ENCODE measurements around the gene QRICH1.

QRICH1 gene

DNA sequence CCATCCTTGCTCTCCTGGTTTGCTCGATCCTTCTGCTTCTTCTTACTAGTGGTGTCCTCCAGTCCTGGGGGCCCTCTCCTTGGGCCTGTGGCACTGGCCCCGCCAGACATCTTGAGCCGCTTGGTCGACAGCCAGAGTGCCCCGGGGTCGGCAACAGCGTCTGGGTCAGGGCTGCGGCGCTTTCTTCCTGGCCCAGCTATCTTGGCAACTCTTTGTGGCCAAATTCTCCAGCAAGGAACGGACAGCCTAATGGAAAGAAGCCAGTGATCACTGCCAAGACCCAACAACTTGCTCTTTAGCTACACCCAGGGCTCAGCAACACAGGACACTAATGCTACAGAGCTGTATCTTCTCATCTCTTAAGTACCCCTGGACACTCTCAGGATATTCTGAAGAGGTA lies 25.2 kb upstream of the QRICH1 start:
- no peak for DNase-seq (ENCODE audit: low read depth)

DNA sequence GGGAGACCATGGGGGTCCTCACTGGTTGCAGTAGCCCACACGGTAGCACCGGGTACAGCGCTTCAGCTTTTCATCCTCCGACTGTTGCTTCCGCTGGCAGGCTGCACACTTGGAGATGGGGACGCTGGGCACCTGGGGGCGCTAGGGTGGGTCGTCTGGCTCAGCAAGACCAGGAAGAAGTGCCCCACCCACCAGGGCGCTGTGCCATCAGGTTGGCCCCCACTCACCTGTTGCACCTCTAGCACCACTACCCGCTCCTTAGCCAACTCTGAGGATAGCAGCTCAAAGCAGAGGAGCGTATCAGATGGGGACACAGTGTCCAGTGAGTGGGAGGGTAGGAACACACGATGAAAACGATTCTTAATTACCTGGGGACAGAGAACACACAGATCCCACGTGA lies 18.4 kb upstream of the QRICH1 start:
- no peak for DNase-seq (ENCODE audit: low read depth)

DNA sequence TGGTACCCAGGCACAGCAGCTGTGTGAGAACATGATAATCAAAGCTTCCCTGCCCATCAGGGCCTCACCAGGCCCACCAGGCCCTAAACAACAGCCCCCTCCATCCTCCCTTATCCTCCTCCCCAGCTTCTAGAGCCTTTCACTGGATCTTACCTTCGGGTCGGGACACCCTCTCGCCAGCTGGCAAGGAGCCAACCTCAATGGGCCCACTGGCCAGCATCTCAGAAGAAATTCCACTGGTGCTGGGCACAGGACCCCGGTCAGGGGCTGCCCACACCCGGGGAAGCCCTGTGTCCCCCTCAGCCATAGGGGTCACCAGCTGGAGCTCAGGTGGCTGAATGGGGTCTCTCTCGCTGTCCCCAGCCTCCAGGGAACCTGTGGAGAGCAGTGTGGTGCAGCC lies 17.5 kb upstream of the QRICH1 start:
- DNase-seq (ENCODE audit: low read depth), result no peak

GRCh38 chr3:49110780-49111179 lies 16.9 kb upstream of the QRICH1 start:
- DNase-seq (ENCODE audit: low read depth), result no peak

DNA sequence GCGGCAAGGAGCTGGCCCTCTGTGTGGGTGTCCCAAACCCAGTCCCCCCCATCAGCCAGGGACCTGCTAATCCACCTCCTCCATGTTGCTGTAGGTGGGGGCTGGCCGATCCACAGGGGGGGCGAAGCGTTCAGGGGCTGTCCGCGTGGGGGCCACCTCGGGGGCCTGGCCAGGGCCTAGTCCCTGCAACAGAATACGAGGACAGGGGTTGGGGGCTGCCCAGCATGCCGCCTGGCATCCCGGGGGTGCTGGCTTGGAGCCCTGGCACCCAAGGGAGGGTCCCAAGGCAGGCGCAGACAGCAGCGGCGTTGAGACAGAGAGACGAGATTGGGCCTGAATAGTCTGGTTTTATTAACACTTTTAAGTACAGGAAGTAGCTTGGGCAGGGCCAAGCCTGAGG lies 14.5 kb upstream of the QRICH1 start:
- DNase-seq (ENCODE audit: low read depth), result no peak

DNA sequence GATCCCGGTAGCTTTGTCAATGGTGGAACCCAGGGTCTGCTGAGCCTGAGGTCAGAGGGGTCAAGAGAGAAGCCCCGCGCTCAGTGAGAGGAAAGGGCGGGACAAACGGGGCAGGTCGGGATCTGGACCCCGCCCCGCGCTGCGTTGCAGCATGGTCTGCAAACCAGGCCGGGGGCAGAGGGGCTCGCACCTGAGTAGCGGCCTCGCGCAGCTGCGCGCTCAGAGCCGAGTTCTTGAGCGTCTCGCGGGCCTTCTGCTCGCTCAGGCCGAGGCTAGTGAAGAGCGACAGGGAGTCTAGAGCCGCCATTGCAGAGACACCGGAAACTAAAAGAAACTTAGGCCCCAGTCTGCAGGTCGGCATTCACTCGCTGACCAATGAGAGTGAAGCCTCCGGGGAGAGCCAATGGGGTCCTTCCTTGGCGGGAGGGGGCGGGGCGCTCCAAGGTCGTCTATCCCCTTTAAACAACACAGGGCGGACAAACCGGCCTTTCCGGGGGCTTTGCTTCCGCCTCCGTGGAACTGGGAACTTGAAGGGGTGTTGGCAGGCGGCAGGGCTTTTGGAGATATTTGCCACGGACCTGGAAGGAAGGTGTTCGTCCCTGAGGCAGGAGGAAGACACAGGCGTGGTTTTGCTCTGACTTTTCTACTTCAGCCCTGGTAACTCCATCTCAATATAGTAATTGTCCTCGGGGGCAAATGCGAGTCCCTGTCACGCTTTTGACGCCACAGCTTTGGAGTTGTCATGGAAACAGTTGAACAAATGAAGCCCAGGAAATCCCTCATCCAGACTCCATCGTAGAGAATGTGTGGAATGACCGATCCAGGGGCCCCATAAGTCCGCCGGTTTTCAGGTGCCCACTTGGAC lies 10.8 kb upstream of the QRICH1 start, which contains the start of gene QARS1:
QARS1 (minus strand) TSS at position 331 of the 865 bp plus-strand sequence; CDS start at position 307, 24 bp downstream.
- DNase-seq (ENCODE audit: low read depth), result peak; percentile 76

DNA sequence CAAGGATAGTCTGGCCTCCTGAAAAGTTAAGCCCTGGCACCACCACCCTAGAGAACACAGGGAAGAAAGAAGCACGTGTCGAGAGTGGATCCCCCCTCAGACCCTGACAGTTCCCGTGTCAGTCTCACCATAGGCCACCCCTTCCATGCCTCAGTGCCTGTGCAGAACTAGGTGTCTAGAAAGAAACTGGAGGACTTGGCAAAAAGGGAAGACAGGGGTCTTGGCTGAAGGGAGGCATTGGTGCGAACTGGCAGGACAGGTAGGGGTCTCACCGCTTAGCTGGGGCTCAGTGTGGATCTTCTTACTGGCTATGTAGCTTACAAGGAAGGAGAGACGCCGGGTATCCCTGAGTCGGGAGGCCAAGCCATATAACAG lies 10.2 kb upstream of the QRICH1 start:
- DNase-seq (ENCODE audit: low read depth), result no peak

GRCh38 chr3:49100046-49100615 lies 6.3 kb upstream of the QRICH1 start:
- no peak for DNase-seq (ENCODE audit: low read depth)

DNA sequence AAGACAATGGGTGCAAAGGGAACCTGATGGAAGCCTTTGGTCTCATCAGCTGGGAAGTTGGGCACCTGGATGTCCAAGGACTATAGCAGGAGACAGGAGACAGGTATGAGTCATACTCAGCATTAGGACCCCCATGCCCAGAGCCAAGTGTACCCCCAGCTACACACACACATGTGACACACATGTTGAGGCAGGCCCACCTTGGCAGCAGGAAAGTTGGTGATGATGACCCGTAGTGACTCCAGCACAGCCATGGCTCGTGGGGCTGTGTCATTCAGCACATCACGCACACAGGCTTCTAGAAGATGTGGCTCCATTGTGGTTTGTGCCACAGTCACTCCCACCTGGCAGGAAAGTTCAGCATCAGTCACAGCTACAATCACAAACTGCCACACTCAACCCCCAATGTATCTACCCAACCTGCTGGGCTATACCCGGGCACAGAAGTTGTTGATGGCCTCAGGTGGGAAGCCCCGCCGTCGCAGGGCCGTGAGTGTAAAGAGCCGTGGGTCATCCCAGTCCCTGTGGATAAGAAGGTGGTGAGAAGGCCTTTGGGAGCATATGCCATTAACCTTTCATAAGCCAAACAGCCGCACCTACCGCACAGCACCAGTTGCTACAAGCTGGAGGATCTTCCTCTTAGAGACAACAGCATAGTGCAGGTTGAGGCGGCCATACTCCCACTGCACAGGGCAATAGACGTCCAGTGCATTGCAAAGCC lies 5.2 kb upstream of the QRICH1 start:
- no peak for DNase-seq (ENCODE audit: low read depth)

GRCh38 chr3:49098429-49098828 lies 4.6 kb upstream of the QRICH1 start:
- no peak for DNase-seq (ENCODE audit: low read depth)

DNA sequence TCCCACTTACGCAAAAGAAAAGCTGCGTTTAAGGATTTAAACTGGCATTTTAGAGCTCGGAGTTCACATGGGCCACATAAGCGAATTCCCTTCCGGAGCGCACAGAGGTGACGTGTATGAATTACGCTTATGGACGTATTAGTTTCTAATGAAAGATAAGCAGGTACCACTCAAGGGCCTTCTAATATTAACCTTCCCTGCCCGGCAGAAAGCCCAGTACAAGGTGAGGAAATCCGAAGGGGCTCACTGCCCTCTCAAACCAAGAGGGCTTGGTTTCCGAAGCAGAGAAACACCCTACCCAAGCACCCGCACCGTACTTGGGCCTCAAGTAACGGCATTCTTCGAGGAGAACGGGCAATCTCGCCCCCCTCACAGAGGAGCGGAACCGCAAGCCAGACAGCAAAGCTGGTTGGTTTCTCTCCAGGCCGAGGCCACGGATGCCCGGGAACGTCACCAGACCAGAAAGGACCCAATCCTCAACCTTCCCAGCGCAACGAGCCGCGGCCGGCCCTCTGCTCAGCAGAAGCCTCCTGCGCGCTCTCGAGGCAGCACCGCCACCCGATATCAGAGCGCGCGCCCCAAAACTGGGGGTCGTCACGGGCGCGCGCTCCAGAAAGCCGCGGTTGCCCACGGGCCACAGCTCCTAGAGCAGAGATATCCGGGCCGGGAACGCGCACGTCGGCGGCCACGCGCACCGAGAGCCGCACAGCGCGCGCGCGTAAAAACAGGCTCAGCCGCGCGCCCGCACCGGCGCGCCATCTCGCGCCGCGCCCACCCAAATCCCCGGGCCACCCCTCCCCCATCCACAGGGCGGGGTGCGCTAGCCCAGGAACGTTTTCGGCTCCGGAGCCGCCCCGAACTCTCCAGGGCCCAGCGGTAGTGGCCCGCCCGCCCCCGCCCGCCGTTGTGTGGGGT lies 676 bp downstream of the QRICH1 start:
- DNase-seq (ENCODE audit: low read depth), result peak; percentile 57

DNA sequence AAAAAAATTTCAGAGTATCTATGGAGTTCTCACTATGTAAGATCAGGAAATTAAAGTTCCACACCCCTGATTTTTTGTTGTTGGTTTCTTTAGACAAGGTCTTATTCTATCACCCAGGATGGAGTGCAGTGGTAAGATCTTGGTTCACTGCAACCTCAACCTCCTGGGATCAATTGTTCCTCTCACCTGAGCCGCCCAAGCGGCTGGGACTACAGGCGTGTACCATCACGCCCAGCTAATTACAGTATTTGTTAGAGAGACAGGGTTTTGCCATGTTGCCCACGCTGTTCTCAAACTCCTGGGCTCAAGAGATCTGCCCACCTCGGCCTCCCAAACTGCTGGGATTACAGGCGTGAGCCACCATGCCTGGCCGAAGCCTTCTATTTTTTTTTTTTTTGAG lies 12.4 kb downstream of the QRICH1 start:
- DNase-seq (ENCODE audit: low read depth), result no peak

- no peak for DNase-seq (ENCODE audit: low read depth)
Measured at GRCh38 chr3:49079270-49079669, 14.6 kb downstream of the QRICH1 start.

DNA sequence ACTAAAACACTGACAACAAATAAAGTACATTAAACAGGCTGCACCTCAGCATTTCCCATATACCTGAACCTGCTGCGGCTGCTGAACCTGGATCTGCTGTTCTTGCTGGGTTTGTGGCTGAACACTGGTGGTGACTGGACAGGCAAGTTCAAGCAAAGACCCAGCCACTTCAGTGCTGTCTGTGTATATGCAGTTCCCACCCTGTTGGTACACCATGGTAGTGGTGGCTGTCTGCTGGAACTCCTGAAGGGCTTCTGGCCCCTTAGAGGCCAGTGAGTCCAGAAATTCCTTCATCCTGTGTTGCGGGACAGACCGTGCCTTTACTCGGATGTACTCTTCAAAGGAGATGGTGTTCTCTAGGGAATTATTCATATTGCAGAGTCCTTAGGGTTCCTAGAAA lies 17.2 kb downstream of the QRICH1 start:
- no peak for DNase-seq (ENCODE audit: low read depth)

DNA sequence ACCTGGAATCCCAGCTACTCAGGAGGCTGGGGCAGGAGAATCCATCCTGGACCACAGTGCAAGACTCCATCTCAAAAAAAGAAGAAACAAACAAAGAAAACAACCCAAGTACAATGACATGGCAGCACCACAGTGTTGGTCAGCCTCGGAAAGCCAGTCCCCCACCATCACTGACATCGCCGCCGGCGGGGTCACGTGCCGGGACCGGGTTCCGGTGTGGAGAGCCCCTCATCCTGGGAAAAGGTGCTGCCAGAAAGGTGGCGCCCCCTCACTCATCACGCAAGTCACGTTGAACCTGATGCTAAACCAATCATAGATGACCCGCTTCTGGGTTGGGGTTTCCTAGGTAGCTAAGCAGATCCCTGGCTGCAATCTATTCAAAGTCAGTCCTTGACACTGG lies 17.8 kb downstream of the QRICH1 start:
- no peak for DNase-seq (ENCODE audit: low read depth)

GRCh38 chr3:49058011-49058410 lies 35.9 kb downstream of the QRICH1 start:
- DNase-seq (ENCODE audit: low read depth), result no peak

DNA sequence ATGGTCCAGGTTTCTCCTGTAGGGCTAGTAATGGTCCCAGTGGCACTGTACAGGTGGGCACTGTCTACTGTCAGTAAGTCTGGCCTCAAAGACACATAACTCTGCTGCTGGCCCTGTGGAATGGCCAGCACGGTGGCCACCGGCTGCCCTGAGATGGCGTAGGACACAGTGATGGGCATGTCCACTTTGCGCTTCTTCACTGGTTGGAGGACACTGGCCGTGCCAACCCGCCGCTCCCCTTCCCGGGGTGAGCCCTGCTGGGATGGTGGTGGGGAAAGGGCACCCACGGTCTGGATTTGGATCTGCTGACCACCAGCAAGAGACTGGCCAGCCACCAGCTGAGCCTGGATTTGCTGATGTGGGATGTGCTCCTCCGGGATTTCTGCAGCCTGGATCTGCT lies 36.6 kb downstream of the QRICH1 start:
- DNase-seq (ENCODE audit: low read depth), result no peak

DNA sequence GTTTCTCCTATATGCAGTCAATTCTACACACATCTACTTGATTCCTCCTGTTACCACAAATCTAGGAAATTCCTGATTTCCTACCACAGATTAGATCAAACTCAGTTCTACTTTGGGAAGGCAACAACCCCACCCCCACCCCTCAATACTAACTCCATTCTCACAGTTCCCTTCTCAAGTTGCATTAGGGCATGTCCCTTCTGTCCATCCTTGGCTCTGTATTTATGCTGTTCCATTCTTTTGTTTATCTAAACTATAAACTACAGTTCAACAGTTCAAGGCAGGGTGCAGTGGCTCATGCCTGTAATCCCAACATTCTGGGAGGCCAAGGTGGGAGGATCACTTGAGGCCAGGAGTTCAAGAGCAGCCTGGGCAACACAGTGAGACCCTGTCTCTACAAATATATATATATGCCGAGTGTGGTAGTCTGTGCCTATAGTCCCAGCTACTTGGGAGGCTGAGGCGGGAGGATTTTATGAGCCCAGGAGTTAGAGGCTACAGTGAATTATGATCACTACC lies 39.5 kb downstream of the QRICH1 start:
- no peak for DNase-seq (ENCODE audit: low read depth)

GRCh38 chr3:49053543-49053942 lies 40.3 kb downstream of the QRICH1 start:
- no peak for DNase-seq (ENCODE audit: low read depth)

DNA sequence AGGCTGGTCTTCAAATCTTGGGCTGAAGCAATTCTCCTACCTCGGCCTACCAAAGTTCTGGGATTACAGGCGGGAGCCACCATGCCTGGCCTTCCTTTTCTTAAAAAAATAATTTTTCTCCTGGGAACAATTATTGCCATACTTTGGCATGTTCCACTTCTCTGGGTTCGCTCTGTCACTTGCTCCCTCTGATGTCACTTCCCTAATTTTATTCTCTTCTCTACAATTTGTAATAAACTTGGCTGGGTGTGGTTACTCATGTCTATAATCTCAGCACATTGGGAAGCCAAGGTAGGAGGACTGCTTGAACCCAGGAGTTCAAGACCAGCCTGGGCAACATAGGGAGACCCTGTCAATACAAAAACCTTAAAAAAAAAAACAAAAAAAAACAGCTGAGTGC lies 58.6 kb downstream of the QRICH1 start:
- no peak for DNase-seq (ENCODE audit: low read depth)

DNA sequence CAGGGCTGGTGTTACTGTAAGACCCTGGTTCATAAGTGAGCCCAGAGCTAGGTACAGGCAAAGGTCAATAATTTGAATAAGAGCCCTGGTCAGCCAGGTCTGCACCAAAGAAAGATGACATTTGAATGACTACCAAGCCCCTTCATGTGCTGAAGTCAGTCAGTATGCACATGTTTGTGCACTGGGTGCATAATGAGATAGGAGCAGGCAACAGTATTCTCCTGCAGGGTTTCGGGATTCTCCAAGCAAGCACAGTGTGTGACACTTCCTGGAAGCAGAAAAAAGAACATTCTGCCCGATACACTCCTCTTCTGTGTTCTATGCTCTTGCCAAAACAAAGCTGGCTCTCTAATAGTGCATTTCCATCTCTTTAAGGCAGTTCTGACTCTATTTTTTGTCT lies 59.2 kb downstream of the QRICH1 start:
- no peak for DNase-seq (ENCODE audit: low read depth)

Measured in HS-5 (cell line).